HEK293 (cell line): ENCODE results near the gene EDAR.

Source experiments
- CTCF ChIA-PET: fragments of 350-600 bp; formaldehyde crosslinking; extraction: SDS; loops from one replicate; lab custom pipeline; 2021; ENCODE audit warnings: antibody characterized with exemption; lab: Yijun Ruan, JAX
- POLR2A ChIA-PET: fragments of 300-600 bp; formaldehyde crosslinking; extraction: SDS; loops from one replicate; lab custom pipeline; 2020; ENCODE audit warnings: antibody characterized with exemption, inconsistent platforms; lab: Yijun Ruan, JAX
- H3K27ac ChIP-seq: fragments of 200-500 bp; sonication (Bioruptor generic); 2 replicates; pipeline ENCODE4 v1.5.1; 2014; ENCODE audit warnings: low read depth, low read length, control low read depth, inconsistent platforms; ENCODE audit errors: extremely low read depth
- H3K36me3 ChIP-seq, 2 experiments: fragments of 200-500 bp in 1 of 2; sonication (Bioruptor generic) in 1 of 2; 1 replicate in 1 of 2; 2 replicates in 1 of 2; pipeline ENCODE4 v1.5.1; 2014 to 2017; ENCODE audit warnings: inconsistent platforms in 2 of 2, low read length in 2 of 2; ENCODE audit not compliant: control insufficient read depth in 2 of 2, insufficient read depth in 1 of 2
- H3K4me1 ChIP-seq: fragments of 200-500 bp; sonication (Bioruptor generic); 2 replicates; pipeline ENCODE4 v1.5.1; 2014; ENCODE audit warnings: mild to moderate bottlenecking, low read length, inconsistent platforms; ENCODE audit not compliant: control insufficient read depth, insufficient read depth
- H3K4me3 ChIP-seq: 2 replicates; pipeline ENCODE4 v1.5.1; 2011; ENCODE audit warnings: low read depth, mild to moderate bottlenecking, control low read depth, low read length, moderate library complexity
- H3K9me3 ChIP-seq: fragments of 200-500 bp; sonication (Bioruptor generic); 2 replicates; pipeline ENCODE4 v1.5.1; 2014; ENCODE audit warnings: low read depth, low read length, inconsistent platforms; ENCODE audit not compliant: control insufficient read depth, insufficient read depth
- BCL11A ChIP-seq: fragments of 450-650 bp; formaldehyde crosslinking; IDR thresholded peaks from 2 replicates; pipeline ENCODE4 v1.5.1; 2016; ENCODE audit warnings: low read depth, missing biosample characterization, missing genetic modification characterization
- BCL6B ChIP-seq: fragments of 450-650 bp; formaldehyde crosslinking; IDR thresholded peaks from 2 replicates; pipeline ENCODE4 v1.5.1; 2017; ENCODE audit warnings: missing biosample characterization, missing genetic modification characterization
- KLF10 ChIP-seq: fragments of 450-650 bp; IDR thresholded peaks from 2 replicates; pipeline ENCODE4 v1.5.1; 2018; ENCODE audit warnings: missing biosample characterization, mild to moderate bottlenecking, missing genetic modification characterization
- KLF7 ChIP-seq: fragments of 450-650 bp; formaldehyde crosslinking; IDR thresholded peaks from 2 replicates; pipeline ENCODE4 v1.5.1; 2016; ENCODE audit warnings: missing biosample characterization, missing genetic modification characterization, borderline replicate concordance
- MYNN ChIP-seq: fragments of 450-650 bp; formaldehyde crosslinking; IDR thresholded peaks from 2 replicates; pipeline ENCODE4 v1.5.1; 2016; ENCODE audit warnings: missing biosample characterization, missing genetic modification characterization, borderline replicate concordance
- PRDM1 ChIP-seq: fragments of 450-650 bp; formaldehyde crosslinking; IDR thresholded peaks from 2 replicates; pipeline ENCODE4; 2016; ENCODE audit warnings: missing biosample characterization, missing genetic modification characterization
- SCRT1 ChIP-seq: fragments of 450-650 bp; formaldehyde crosslinking; IDR thresholded peaks from 2 replicates; pipeline ENCODE4 v1.5.1; 2016; ENCODE audit warnings: missing biosample characterization, missing genetic modification characterization, borderline replicate concordance
- ZNF146 ChIP-seq: fragments of 450-650 bp; formaldehyde crosslinking; IDR thresholded peaks from 2 replicates; pipeline ENCODE4 v1.5.1; 2016; ENCODE audit warnings: missing biosample characterization, missing genetic modification characterization
- ZNF157 ChIP-seq: fragments of 450-650 bp; formaldehyde crosslinking; IDR thresholded peaks from 2 replicates; pipeline ENCODE4 v1.5.1; 2016; ENCODE audit warnings: missing biosample characterization, missing genetic modification characterization
- ZNF202 ChIP-seq: fragments of 450-650 bp; formaldehyde crosslinking; IDR thresholded peaks from 2 replicates; pipeline ENCODE4 v1.5.1; 2016; ENCODE audit warnings: missing biosample characterization, missing genetic modification characterization, borderline replicate concordance
- ZNF23 ChIP-seq: fragments of 450-650 bp; formaldehyde crosslinking; IDR thresholded peaks from 2 replicates; pipeline ENCODE4 v1.5.1; 2016; ENCODE audit warnings: missing biosample characterization, missing genetic modification characterization, borderline replicate concordance
- ZNF248 ChIP-seq: fragments of 450-650 bp; formaldehyde crosslinking; IDR thresholded peaks from 2 replicates; pipeline ENCODE4 v1.5.1; 2017; ENCODE audit warnings: missing biosample characterization, missing genetic modification characterization
- ZNF280D ChIP-seq: fragments of 450-650 bp; formaldehyde crosslinking; IDR thresholded peaks from 2 replicates; pipeline ENCODE4 v1.5.1; 2016; ENCODE audit warnings: missing biosample characterization, missing genetic modification characterization
- ZNF311 ChIP-seq: fragments of 450-650 bp; formaldehyde crosslinking; IDR thresholded peaks from 2 replicates; pipeline ENCODE4 v1.5.1; 2017; ENCODE audit warnings: missing biosample characterization, missing genetic modification characterization, borderline replicate concordance
- ZNF37A ChIP-seq: fragments of 450-650 bp; IDR thresholded peaks from 2 replicates; pipeline ENCODE4 v1.5.1; 2018; ENCODE audit warnings: missing biosample characterization, missing genetic modification characterization
- ZNF404 ChIP-seq: fragments of 450-650 bp; formaldehyde crosslinking; IDR thresholded peaks from 2 replicates; pipeline ENCODE4 v1.5.1; 2017; ENCODE audit warnings: missing biosample characterization, missing genetic modification characterization
- ZNF555 ChIP-seq: fragments of 450-650 bp; formaldehyde crosslinking; conservative IDR thresholded peaks from 2 replicates; pipeline ENCODE4 v1.5.1; 2017; ENCODE audit warnings: missing biosample characterization, mild to moderate bottlenecking, missing genetic modification characterization, inconsistent platforms
- ZNF580 ChIP-seq: fragments of 450-650 bp; formaldehyde crosslinking; IDR thresholded peaks from 2 replicates; pipeline ENCODE4 v1.5.1; 2016; ENCODE audit warnings: missing biosample characterization, missing genetic modification characterization
- ZNF660 ChIP-seq: fragments of 450-650 bp; IDR thresholded peaks from 2 replicates; pipeline ENCODE4 v1.5.1; 2018; ENCODE audit warnings: missing biosample characterization, mild to moderate bottlenecking, missing genetic modification characterization

Gene EDAR

GRCh38 chr2:108929807-108930425, 59.1 kb downstream of the EDAR start:
- TF ChIP-seq BCL11A (tag by site-specific recombination) (no peak), SCRT1 (tag by site-specific recombination) (no peak), ZNF580 (tag by site-specific recombination) (no peak), PRDM1 (no peak), ZNF146 (tag by site-specific recombination) (no peak), ZNF555 (no peak), MYNN (tag by site-specific recombination) (no peak), ZNF248 (tag by site-specific recombination) (no peak), ZNF280D (tag by site-specific recombination) (no peak), KLF10 (no peak), ZNF23 (tag by site-specific recombination) (no peak)
- Histone ChIP-seq H3K4me3 (no peak overlapping the region), H3K36me3 (no peaks in the 10 kb centered on the region), H3K9me3 (no peaks in the 10 kb centered on the region), H3K4me1 (peaks cover 2% of the 10 kb centered on the region; the same call in 1 of the 2 replicates), H3K27ac (no peak overlapping the region)
- POLR2A ChIA-PET: no interaction called here
- CTCF ChIA-PET: interaction anchor here (0.7 to 7.0 kb wide), 3 partner anchors 59 to 205 kb away, joined by 3 to 74 read pairs (median 4); partner anchors contain the start of gene EDAR

- CTCF ChIA-PET: interaction anchor here (0.6 to 7.0 kb wide), 16 partner anchors 9 to 636 kb away, joined by 3 to 74 read pairs (median 4); partner anchors contain the start of gene EDAR
- POLR2A ChIA-PET: no interaction called here
- Histone ChIP-seq H3K9me3 (no peaks in the 10 kb centered on the region), H3K27ac (no peak overlapping the region), H3K4me1 (no peaks in the 10 kb centered on the region; the same call in 1 of the 2 replicates), H3K4me3 (no peak overlapping the region), H3K36me3 (no peaks in the 10 kb centered on the region)
- no peak for TF ChIP-seq ZNF157
- TF ChIP-seq ZNF311 (tag by site-specific recombination): no peak
- no peak for TF ChIP-seq ZNF202 (tag by site-specific recombination)
- TF ChIP-seq ZNF404 (tag by site-specific recombination): no peak
- TF ChIP-seq ZNF37A (tag by site-specific recombination): no peak
- no peak for TF ChIP-seq BCL6B (tag by site-specific recombination)
- TF ChIP-seq ZNF660 (tag by site-specific recombination): no peak
- TF ChIP-seq KLF7 (tag by site-specific recombination): no peak
Observed at GRCh38 chr2:108928660-108929377, 60.2 kb downstream of the EDAR start.
